H4 (cell line): ENCODE data around the gene SLAMF1. TPM values are rescaled to one million over a fixed set of nuclear protein-coding genes. Genes with fewer than 3 reads are reported as not detected.
"Not testable (repeated sequence)": the region's sequence is repeated elsewhere in the genome, so short reads cannot be mapped to it uniquely, and the experiment has no call there.

Experiments used
- DNase-seq: peaks from one replicate; pipeline ENCODE4 v3.0.0-alpha.2; 2015; ENCODE audit warnings: low spot score
- total RNA-seq: library from RNA; depleted of rRNA; stranded (reverse); fragments of >200 nt; shearing (Covaris generic); gene quantifications from 2 replicates; pipeline ENCODE4 v1.2.3, GENCODE V29; 2014

The SLAMF1 gene
- total RNA-seq, 1 experiment from 2014 or later, result not detected

DNA sequence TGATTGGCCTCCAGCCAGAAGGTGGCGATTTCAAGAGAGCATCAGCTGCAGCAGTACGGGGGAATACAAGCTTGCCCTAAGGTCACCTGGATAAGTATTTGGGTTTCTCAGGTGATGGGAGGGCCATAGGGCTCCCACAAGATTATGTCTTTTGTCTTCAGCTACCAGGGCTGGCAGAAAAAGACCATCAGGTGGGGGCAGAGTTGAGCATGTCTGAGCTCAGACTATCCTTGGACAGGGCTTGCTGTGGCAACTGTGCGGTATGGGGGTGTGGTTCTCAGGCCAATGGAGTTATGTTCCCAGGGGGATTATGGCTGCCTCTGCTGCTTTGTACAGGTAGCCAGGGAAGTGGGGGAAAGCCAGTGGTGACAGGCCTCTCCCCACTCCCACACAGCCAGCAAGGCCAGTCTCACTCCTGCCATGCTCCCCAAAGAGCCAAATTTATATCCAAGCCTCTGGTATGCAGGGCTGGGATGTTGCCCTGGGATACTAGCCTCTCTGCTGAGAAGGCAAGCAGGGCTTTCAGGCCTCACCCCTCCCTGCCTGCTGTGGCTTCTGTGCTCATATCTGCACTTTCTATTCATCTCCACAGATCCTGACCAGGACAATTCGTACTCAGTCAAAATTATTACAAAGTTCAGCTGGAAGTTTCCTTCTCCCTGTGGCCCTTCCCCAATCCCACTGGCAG, 40.9 kb downstream of the SLAMF1 start:
- no peak for DNase-seq

- DNase-seq, result no peak
These were observed 41.6 kb downstream of the SLAMF1 start for GRCh38 chr1:160605205-160605604.

DNA sequence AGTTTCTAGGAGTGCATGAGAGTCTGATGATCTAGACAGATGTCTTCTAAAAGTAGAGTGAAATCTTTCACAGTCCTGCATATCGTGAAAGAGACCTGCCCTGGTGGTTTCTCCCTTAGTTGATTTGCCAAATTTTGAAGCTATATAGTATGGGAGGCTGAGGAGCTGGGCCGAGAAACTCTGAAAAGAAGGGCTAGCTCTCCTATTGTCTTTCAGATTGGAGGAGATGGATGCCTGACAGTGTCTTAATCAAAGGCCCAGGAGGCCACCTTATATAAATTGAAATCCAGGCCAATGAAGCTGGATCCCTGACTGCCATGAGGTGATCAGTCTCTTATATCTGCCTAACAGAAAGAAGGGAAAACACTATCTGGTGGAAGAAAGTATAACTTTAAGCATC, 49.1 kb downstream of the SLAMF1 start:
- DNase-seq, result no peak

DNA sequence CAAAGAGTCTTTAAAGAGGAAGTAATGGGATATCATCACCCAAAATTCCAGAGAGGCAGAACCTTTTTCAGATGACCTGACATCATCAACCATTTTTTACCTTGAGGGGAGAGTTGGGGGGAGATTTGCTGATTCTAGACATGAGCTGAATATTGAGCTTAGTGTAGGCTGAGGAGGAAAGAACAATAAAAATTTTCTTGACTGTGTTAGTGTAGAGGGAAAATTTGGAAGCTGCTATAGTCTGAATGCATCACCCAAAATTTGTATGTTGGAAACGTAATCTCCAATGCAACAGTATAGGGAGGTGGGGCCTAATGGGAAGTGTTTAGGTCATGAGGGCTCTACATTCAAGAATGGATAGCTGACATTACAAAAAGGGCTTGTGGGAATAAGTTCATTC, 49.8 kb downstream of the SLAMF1 start:
- no peak for DNase-seq

DNA sequence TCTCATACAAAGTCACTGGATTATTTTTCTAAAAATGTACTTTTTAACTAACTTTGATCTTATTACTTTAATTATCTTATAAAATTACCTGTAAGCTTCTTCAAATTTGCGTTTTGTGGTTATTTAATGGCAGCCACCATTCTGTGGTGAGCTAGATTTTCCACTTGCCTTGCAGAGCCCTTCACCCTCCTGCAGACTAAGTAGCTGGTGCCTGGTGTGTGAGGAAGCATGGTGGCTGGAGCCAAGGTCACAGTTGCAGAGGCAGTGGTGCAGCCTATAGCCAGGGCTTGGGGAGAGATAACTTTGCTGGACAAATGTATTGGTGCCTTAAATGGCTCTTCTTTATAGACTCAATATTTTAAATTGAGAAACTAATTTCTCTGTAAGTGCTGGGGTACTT, 56.4 kb downstream of the SLAMF1 start:
- no peak for DNase-seq

- DNase-seq, result no peak
These were observed 58.4 kb downstream of the SLAMF1 start for GRCh38 chr1:160588468-160588867.

- DNase-seq, result no peak
These were observed 62.1 kb downstream of the SLAMF1 start for GRCh38 chr1:160584784-160585183.

- not testable (repeated sequence) for DNase-seq
These were observed 63.9 kb downstream of the SLAMF1 start for GRCh38 chr1:160582976-160583375.

DNA sequence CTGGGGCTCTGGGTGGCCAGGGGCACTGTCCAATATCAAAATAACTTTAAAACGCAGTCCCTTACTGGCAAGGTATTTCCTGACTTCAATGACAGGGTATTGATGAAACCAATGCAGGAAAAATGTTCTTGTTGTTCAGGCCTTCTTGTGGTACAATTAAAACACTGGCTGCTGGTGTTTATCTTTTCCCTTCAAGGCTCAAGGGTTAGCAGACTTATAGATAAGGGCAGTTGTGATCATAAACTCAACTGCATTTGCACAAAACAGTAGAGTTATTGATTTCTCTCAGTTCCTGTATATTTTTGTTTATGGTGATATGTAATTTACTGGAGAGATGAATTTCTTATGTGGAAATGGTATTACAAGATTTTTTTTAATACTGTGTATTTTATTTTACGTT, 64.9 kb downstream of the SLAMF1 start:
- DNase-seq, result no peak

GRCh38 chr1:160580221-160580812, 66.5 kb downstream of the SLAMF1 start:
- DNase-seq, result no peak

- no peak for DNase-seq
These were observed 67.6 kb downstream of the SLAMF1 start, which contains the start of gene CD84 for GRCh38 chr1:160579216-160579701. CD84 (minus strand) TSS chr1:160579496; CDS start chr1:160579437, 59 bp downstream.

DNA sequence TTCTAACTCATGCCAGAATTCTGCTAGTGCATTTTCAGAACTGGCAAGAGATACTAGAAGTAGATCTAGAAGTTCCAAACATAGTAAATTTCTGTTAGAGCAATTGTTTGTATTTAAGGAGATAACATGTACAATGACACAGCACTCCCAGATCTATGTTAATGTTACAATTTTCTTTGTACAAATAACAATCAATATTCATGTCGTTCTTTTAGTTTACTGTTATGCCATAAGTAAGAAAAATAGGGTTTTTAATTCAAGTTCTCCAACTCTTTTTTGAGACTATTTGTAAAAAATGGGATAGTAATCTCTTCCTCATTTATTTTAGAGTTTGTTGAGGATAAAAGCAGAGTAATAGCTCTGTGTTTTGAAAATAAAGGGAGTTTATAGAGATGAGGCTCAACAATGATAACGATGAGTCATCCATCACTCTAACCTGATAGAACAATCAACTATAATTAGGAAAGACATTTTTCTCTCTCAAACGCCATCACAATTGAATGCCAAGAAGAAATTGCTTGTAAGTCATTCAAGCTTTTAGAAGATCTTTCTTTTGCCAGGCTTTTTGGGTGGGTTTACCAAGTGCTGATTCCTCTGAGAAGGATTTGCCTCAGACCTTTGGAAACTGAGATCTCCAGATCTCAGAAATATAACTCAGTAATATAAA, 68.2 kb downstream of the SLAMF1 start:
- DNase-seq, result no peak

GRCh38 chr1:160578175-160578524, 68.7 kb downstream of the SLAMF1 start:
- DNase-seq, result no peak

- no peak for DNase-seq
These were observed 69.2 kb downstream of the SLAMF1 start for GRCh38 chr1:160577671-160578070.

DNA sequence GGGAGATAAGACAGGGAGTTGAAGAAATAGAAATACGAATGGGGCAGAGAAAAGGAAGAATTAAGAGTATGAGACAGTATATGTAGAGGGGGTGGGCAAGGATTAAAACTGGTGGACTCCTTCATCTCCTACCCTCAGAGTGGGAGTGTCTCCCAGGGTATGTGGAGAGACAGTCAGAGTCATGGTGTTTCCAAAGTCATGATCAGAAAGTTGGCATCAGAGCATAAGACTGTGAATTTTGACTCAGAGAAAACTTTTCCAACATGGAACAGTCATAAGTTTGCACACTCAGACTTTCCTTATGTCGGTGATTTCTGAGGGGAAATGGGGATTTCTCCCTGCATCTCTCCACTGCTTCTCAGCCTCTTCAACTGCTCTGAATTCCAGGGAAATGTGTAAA, 70.0 kb downstream of the SLAMF1 start:
- DNase-seq, result no peak

GRCh38 chr1:160576390-160576789, 70.5 kb downstream of the SLAMF1 start:
- no peak for DNase-seq

DNA sequence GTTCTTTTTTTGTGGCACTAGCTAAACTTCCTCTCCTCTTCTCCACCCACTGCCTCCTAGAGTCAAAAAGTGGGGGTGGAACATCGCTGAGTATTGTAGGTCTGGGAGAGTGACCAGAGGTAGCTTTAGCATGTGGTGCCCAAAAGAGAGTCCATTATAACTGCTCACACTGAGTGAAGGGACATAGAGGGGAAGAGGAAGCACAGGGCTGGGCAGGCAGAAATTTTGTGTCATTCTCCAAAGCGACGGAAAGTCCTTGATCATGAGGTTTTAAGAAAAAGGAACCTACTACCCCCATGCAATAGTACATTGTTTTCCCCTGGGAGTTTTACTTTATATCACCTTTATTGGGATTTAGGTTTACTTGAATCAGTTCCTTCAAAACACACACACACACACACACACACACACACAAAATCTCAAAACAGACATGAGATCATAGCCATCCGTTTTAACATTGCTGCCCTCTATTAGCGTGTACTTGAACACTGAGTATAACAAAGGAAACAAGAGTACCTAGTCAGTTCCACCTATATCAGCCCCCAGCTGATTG, 71.7 kb downstream of the SLAMF1 start:
- DNase-seq, result no peak

GRCh38 chr1:160570840-160571239, 76.0 kb downstream of the SLAMF1 start:
- no peak for DNase-seq

GRCh38 chr1:160569806-160570205, 77.0 kb downstream of the SLAMF1 start:
- no peak for DNase-seq

GRCh38 chr1:160567858-160568682, 78.8 kb downstream of the SLAMF1 start:
- DNase-seq, result no peak

GRCh38 chr1:160567341-160567740, 79.5 kb downstream of the SLAMF1 start:
- no peak for DNase-seq

DNA sequence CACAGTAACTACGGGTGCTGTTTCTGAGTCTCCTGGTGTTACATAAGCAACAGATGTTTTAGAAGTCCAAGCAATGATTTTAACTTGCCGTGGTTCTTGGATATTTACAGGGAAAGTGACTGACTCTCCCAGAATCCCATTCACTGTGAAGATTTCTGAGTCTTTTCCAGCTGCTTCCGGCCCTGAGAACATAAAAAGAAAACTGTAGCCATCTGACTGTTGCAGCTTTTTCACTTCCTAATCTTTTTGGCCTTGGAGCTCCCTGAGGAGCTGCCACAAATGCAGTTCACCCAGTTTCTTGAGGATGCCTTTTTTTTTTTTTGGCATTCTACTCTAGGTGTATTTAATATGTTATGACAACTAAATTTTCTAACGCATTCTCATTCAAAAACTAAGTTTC, 81.3 kb downstream of the SLAMF1 start:
- no peak for DNase-seq
